Cardiac septum (tissue), 1 donor: ENCODE measurements around the gene LHFPL2. TPM values are rescaled to one million over a fixed set of nuclear protein-coding genes. Genes with fewer than 3 reads are reported as not detected.
"Not testable (repeated sequence)": the region's sequence is repeated elsewhere in the genome, so short reads cannot be mapped to it uniquely, and the experiment has no call there.

Experiments used
- DNase-seq: peaks from one replicate; pipeline ENCODE4 v3.0.0-alpha.2; 2020; ENCODE audit warnings: low spot score
- intact Hi-C: fragments of 100-400 bp; cut with DNase I; formaldehyde crosslinking; loops from one replicate; pipeline ENCODE4 v1.14.0; 2022
- total RNA-seq: library from RNA; stranded (reverse); fragmentation: NEBNext Ultra II Directional; extraction: Animal tissue kit (Norgen Biotek cat#: 25700); gene quantifications from one replicate; pipeline ENCODE4 v1.2.1, GENCODE V29; 2021
- donor health status: DM: no; HTN: no; CAD: no.

LHFPL2 gene
- total RNA-seq, 1 donor from 2014 or later: 7.9 TPM

DNA sequence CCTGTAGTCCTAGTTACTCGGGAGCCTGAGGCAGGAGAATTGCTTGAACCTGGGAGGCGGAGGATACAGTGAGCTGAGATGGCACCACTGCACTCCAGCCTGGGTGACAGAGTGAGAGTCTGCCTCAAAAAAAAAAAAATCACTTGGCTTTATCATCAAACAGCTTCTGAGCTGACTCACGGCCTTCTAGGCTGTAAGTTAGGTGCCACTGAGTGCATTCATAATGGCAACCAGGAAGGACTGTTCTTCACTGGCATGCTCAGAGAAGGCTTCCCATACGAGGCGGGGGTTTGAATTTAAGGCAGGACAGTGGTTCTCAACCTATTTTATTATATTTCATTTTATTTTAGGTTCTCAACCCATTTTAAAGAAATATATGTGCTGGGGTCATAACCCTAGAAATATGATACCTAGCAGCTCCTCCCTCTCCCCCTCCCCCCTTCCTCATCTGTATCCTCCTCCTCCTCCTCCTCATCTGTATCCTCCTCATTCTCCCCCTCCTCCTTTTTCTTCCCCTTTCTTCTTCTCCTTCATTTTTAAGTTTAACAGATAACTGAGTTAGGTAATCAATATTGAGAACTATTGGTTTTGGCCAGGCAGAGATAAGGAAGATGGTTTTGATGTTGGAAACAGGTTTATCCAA lies 19.0 kb upstream of the LHFPL2 start:
- intact Hi-C loops: no loop called here
- DNase-seq: no peak

DNA sequence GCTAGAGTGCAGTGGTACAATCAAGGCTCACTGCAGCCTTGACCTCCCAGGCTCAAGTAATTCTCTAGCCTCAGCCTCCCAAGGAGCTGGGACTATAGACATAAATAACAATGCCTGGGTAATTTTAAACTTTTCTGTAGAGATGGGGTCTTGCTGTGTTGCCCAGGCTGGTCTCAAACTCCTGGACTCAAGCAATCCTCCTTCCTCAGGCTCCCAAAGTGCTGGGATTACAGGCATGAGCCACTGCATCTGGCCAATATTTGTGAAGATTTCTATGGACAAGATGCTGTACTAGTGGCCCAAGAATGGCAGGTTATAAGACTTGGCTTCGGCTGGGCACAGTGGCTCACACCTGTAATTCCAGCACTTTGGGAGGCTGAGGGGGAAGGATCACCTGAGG lies 18.4 kb upstream of the LHFPL2 start:
- intact Hi-C loops, DNase-seq: not testable (repeated sequence)

DNA sequence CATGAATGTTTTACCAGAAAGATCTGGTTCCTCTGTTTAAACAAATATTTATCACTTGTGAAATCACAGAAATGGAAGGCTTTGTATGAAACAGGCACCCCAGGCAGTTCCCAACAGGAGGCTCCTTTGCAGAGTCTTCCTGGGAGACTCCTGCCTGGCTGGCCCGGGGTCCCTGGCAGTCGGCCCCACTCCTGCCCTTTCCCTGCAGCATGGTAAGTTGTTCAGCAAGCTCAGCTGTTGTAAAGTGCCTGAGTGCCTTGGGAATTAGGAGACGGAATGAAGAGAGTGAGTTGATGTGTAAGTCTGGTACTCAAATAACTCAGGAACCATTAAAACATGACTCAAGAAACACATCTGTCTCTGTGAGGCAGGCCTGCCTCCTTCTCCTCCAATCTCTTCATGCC lies 17.5 kb upstream of the LHFPL2 start:
- intact Hi-C loops: no loop called here
- no peak for DNase-seq

DNA sequence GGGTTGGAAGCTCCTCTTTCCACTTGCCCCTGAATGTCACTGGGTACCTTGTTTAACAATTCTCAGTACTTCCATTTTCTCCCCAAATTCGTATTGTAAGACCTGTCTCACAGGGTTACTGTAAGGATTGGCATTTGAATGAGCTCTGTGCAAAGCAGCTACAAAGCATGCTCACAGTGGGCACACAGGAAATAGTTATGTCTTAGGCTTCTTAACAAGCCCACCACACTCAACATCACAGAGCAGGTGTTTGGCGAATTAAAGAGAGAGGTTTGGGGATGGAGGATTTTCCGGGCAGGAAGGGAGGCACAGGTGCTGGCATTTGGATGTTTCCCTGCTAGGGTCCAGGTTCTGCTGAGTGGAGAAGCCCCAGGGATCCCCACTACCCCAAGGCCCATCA lies 17.0 kb upstream of the LHFPL2 start:
- intact Hi-C loops: no loop called here

DNA sequence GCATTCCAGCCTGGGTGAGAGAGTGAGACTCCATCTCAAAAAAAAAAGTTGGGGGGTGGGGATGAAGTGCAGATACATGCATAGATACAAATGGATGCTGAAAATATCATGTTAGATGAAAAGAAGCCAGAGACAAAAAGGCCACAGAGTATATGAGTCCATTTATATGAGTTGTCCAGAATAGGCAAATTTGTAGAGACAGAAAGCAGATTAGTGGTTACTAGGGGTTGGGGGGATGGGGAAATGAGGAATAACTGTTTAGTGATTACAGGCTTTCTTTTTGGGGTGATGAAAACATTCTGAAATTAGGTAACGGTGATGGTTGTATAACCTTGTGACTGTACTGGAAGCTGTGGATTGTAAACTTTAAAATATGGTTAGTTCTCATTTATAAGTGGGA lies 13.8 kb upstream of the LHFPL2 start:
- intact Hi-C loops: no loop called here
- no peak for DNase-seq

More for the DNA sequence above, 17.0 kb upstream of the LHFPL2 start:
- no peak for DNase-seq

DNA sequence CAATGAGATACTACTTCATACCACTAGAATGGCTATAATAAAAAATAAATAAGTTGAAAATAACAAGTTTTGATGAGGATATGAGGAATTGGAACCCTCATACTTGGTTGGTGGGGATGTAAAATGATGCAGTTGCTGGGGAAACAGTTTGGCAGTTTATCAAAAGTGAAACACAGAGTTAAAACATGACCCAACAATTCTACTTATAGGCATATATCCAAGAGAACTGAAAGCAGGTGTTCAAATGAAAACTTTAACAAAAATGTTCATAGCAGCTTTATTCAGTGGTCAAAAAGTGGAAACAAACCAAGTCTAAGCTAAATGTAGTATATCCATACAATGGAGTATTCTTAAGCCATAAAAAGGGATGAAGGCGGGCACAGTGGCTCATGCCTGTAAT lies 13.1 kb upstream of the LHFPL2 start:
- intact Hi-C loops: no loop called here
- DNase-seq: no peak

DNA sequence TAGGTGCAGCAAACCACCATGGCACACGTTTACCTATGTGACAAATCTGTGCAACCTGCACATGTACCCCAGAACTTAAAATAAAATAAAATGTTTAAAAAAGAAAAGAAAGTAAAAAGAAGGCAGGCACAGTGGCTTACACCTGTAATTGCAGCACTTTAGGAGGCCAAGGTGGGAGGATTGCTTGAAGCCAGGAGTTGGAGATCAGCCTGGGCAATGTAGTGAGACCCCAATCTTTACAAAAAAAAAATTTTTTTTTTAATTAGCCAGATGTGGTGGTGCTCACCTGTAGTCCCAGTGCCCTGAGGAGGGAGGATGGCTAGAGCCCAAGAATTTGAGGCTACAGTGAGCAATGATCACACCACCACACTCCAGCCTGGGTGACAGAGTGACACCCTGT lies 12.5 kb upstream of the LHFPL2 start:
- intact Hi-C loops: no loop called here

DNA sequence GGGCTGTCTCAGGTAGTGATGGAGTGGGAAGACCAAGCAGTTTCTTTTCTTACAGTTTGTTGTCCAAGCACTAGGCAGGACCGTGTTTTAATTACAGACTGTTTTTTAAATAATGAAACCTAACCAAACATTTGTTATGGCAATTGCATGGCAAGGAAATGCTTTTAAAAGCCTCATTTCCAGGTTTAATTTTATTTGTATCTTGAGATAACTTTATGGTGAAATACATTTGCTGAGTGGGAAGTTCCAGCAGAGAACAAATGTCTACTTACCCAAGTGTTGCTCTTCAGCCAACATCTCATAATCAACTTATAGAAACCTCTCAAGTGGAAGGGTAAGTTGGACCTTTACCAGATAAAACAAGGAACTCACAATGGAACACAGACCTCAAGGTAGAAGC lies 11.8 kb upstream of the LHFPL2 start:
- intact Hi-C loops: no loop called here
- no peak for DNase-seq

More for the DNA sequence above, 12.5 kb upstream of the LHFPL2 start:
- DNase-seq: no peak

DNA sequence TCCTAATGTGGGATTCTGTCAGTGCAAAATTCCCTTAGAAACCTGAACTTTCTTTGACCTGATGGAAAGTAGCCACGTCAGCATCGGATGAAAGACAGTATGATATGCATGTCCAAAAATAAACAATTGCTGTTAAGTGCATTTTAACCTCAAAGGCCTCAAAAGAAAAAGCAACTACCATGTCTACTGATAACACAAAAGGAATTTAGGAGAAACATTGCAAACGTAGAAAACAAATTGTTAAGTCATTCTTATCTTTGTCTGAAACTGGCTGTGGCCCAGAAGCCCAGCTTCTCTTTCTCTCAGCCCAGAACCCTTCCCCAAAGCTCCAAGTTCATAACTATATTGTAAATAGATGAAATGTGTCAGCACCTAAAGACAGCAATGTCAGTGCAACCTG lies 11.1 kb upstream of the LHFPL2 start:
- intact Hi-C loops: no loop called here
- no peak for DNase-seq

DNA sequence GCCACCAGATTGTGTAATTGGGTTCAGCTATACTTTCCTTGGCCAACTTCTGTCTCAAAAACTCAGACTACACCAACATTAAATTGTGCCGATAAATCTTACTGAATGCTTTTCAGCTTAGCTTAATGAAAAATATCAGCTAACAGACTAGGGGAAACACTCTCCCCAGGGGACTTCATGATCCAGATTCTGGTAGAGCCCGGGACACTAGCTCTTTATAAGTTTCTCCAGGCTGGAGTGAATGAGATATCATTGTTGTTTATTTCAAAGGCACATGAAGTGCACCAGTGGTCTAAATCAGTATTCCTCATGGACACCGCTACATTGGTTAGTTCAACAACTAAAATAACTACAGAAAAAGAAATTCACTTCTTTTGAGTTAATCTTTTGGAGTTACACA lies 10.5 kb upstream of the LHFPL2 start:
- intact Hi-C loops: no loop called here
- DNase-seq: no peak

DNA sequence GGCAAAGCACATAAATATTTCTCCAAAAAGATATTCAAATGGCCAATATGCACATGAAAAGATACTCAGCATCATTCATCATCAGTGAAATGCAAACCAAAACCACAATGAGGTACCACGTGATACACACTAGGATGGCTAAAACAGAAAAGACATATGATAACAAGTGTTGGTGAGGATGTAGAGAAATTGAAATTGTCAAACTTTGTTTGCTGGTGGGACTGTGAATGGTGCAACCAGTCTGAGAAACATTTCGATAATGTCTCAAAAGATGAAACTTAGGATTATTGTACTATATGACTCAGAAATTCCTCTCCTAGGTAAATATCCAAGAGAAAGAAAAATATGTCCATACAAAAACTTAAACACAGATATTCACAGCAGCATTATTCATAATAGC lies 8.6 kb upstream of the LHFPL2 start:
- no peak for DNase-seq
- intact Hi-C loops: no loop called here

DNA sequence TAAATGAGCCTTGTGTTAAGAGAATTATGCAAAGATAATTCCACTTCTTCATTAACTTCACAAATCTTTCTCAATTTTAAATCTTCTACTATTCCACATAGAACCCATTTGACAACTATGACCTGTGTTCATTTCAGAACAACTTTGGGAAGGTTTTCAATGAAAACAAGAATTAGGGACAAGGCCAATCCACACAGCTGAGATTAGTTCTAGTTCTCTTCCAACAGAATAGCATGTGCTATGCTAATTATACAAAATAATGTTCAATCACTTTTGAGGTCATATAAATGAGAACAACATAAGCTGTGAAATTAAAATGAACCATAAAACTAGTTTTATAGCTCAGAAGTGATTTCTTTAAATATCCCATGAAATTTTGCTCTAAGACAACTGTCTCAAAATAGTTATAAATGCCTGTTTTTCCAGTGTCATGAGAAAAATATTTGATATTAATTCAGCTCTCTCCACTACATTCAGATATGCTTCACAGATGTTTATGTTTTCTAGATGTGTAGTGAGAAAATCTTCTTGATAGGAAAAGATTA lies 7.2 kb upstream of the LHFPL2 start:
- intact Hi-C loops: no loop called here
- no peak for DNase-seq

DNA sequence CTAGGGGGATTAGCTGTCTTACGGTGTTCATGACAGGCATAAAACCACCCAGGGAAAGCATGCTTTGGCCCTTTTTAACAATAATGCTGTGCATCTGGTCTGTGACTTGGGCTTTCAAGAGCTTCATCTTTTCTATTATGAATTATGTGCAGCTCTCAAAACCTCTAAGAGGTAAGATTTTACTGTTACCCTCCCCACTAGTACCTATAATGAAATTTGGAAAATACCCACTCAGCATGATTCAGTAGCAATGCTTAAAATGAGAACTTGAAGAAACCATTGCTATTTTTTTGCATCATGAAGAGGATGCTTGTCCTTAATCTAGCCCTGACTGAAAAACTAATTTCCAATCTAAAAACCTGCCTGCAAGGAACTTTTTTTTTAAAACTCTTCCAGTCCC lies 5.8 kb upstream of the LHFPL2 start:
- intact Hi-C loops: no loop called here

DNA sequence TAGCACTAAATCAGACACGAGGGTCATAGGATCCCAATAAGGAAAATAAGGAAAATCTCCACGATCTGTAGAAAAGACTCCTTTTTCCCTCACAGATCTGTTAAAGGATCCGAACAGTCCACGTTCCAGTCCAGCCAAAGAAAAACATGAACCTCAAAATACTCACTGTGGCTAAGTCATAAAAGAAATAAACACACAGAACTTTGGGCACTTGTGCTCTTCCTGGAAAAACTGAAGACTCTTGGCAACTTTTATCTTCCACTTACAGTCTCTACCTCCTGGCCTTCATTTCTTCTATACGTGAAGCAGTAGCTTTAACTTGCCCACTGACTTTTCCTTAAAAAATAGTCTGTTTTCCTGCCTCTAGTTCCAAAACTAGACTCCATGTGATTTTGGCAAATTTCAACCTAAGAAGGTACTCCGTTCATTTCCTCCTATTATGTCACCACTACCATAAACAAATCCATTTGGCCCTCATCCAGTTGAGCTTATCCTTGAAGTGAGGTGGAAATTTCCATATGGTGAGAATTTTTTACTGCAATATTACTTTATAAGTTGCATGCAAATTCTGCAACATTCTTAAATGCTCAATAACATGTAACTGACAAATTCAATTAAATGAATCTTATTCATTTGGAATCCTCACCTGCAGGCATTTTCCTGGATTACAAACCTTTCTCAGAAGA lies 5.3 kb upstream of the LHFPL2 start:
- intact Hi-C loops: no loop called here
- no peak for DNase-seq

More for the DNA sequence above, 5.8 kb upstream of the LHFPL2 start:
- DNase-seq: no peak

DNA sequence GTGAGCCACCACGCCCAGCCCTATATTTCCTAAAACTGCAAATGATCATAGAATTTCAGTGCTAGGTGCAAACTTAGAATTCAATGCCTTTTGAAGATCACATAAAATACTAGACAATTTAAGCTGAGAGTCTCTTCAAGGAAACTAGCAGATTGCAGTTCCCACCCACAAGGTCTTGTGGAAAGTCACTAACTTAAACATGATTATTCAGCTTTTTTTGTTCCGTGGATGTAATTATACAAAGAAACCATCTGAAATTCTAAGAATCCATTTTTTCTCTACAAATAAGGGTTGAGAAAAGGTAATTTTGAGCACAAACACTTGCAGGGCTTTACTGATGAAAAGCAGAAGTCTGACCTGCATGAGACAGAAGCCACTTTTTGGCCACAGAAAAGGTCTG lies 4.5 kb upstream of the LHFPL2 start:
- intact Hi-C loops: no loop called here
- no peak for DNase-seq

DNA sequence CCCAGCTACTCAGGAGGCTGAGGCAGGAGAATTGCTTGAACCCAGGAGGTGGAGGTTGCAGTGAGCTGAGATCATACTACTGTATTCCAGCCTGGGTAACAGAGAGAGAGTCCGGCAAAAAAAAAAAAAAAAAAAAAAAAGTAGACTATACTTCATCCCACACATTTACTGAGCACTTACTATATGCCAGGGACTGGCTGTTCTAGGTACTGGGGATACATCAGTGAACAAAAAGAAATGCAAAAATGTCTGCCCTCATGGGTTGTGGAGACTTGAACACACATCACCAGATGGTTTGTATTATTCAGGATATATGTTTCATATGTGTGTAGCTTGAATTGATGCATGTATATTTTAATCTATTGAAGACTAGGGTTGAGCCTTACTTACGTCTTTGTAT lies 2.9 kb upstream of the LHFPL2 start:
- no peak for DNase-seq
- intact Hi-C loops: no loop called here

DNA sequence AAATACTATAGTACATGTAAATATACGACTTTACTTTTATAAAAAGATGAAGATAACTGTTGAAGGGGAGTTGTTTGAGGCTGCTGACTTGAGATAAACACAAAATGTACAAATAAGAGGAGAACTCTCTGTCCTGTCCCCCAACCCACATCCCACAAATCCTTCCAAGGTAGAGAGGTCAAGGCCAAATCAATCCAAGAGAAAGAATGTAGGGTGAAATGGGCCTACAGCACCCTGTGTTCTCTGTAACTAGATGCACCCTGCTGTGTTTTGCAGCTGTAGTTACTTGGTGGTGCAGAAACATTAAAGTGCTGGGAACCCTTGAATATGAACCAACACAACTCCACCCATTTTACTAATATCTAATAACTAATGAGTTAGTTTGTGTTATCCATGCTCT lies 2.0 kb upstream of the LHFPL2 start:
- DNase-seq: no peak
- intact Hi-C loops: no loop called here

DNA sequence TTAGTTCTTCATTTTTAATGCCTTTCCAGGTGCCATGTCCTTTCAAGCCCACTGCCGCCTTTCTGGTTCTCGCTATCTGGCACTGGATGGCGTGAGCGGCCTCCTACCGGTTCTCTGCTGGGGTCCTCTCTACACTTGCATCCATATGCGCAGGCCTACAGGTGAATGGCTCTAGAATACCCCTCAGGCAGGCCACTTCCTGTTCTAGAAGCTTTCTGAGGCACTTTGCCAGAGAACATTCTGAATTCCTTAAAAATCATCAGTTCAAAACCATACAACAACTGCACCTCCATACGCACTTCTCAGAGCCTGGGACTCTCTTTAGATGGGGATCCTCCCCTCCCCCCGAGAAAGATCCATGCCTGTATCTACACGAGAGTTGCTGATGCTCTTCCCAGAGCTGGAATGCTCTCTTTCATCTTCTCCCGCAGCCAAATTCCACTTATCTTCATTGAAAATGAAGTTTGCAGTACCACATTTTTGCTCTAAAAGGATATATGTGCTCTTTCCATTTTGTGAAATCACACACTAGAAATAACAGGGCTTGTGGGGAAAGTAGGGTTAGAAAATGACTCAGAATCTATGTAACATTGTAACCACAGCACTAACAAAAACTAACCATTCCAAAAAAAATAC lies 1.4 kb upstream of the LHFPL2 start:
- intact Hi-C loops: loop anchor here (2.0 kb wide), 1 partner anchor 99 kb away; no protein-coding TSS in a partner anchor
- no peak for DNase-seq

DNA sequence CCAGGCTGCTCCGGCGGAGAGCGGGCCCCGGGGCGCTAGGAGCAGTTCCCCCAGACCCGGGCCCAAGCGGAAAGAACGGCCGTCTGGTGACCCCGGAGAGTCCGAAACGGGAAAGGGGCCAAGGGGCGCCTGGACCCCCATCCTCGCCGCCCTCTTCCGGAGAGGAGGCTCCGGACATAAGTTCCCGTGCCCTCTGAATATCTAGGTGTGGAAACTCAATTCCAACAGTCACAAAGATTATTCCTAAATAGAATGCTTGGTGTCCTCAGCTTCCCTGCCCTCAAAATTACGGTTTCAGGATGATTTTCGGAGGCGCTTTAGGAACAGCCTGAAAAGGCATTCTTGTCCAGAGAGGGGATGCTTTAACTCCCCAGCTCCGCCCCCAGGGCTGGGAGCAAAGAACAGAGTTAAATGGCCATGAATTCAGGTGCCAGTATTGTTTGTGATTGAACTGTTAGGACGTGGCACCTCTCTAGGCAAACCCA lies 681 bp upstream of the LHFPL2 start:
- intact Hi-C loops: loop anchor here (2.0 kb wide), 1 partner anchor 98 kb away; no protein-coding TSS in a partner anchor
- DNase-seq: no peak

DNA sequence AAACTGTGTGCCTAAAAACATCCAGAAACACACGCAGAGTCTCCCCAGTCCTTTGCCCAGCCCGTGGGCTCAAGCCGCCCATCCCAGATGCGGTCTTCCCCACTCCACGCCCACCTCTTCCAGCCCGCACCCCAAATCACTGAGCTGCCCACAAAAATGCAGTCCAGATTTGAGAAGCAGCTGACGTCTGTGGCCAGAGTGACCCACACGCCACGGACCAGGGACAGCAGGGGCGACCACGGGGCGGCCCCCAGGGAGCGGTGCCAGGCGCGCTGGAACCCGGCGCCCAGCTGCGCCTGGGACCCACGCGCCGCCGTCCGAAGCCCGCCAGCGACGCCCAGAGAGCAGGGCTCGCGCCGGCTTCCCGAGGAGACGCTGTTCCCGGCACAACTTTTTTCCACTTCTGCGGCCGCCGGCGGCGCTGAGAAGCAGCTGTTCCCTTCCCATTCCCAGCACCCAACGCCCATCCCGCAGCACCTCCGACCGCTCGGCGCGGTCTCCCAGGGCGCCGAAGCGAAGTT lies 674 bp downstream of the LHFPL2 start:
- no peak for DNase-seq
- intact Hi-C loops: loop anchor here (2.0 kb wide), 1 partner anchor 97 kb away; no protein-coding TSS in a partner anchor
